NK-92 (cell line): ENCODE data around the gene CHIA.

Source experiments
- DNase-seq: peaks from one replicate; lab custom pipeline; 2025; ENCODE audit not compliant: unreplicated experiment; lab: John Stamatoyannopoulos, UW

CHIA gene

DNA sequence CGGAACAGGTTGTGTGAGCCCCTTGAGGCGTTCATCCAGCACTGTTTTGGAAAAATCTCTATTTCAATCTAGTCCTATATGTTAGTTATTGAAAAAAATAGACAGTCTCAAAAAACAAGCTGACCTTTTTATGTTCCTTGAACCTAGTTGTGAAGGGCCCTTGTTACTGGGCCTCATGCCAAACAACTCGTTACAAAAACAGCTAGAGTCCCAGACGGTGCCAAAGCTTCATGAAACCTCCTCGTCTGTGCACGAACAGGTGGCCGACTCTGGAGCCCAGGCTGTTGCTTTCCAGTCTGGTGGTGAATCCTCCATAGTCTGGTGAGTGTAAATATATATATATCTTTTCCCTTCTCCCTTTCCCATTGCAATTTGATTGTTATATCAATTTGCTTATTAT, at the start of gene CHIA:
TSS of gene CHIA (plus strand) at position 222 of the 400 bp plus-strand sequence. CDS start 19,617 bp downstream, outside the sequence.
- no peak for DNase-seq

- DNase-seq, result no peak
Observed at GRCh38 chr1:111241797-111242196, 48.9 kb upstream of the CHIA start.

DNA sequence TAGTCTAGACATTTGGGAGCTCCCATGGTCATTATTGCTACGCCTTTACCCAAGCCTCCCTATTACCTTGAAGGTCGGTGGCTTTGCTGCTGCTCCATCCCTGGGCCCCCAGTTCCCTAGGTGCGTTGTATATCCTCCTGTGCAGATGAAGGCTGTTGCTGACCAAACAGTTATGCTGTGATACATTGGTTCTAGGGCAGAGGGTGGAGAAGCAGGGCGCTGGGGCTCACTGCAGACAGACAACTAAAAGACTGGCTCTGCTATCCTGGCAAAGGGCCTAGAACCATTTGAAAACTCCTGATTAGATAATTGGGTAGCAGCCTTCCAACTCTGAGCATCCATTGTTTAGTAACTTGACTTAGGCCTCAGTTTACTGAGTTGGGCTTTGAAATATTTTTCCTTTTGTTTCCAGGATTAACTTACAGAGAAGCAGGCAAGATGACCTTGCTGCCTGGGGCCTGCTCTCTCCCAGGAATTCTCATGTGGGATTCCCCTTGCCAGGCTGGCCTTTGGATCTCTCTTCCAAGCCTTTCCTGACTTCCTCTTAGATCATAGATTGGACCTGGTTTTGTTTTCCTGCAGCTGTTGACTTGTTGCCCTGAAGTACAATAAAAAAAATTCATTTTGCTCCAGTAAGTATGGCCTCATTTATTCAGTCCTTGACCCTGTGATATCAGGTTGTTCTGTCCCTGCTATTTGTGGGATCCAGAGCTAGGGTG, 47.7 kb upstream of the CHIA start:
- no peak for DNase-seq

GRCh38 chr1:111247125-111247838, 43.4 kb upstream of the CHIA start:
- no peak for DNase-seq

DNA sequence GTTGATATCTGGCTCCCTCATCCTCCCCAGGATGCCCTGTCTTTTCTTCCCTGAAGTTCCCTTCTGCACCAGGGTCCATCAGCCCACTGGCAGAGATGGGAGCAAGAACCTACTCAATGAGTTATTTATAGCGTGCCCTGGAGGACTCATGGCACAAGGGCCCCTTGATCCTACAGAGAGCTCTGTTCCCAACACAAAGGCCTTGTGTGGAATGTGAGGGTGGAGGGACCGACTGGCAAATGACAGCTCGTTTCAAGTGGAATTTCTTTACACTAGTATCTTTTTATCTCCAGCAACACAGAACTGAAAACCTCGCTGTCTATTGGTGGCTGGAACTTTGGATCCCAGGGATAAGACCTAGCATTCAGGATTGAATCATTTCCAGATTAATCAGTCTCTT, 40.7 kb upstream of the CHIA start:
- DNase-seq, result no peak

DNA sequence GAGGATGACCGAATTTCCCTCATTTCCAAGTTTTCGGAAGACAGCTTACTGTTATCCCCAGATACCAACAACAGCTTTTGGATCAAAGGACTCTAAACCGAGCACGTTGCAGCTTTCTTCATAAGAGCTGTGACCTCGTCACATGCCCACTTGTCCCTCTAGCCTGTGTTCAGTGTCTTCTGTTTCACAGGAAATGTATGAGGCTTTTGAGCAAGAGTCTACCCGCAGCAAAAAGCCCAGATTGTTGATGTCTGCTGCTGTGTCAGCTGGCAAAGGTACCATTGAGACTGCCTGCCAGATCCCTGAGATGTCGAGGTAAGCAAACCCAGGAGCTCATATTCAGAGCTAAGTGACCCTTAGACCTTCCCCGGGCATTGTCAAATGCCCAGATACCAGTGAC, 39.1 kb upstream of the CHIA start:
- DNase-seq, result no peak

GRCh38 chr1:111252786-111253185, 37.9 kb upstream of the CHIA start:
- no peak for DNase-seq

DNA sequence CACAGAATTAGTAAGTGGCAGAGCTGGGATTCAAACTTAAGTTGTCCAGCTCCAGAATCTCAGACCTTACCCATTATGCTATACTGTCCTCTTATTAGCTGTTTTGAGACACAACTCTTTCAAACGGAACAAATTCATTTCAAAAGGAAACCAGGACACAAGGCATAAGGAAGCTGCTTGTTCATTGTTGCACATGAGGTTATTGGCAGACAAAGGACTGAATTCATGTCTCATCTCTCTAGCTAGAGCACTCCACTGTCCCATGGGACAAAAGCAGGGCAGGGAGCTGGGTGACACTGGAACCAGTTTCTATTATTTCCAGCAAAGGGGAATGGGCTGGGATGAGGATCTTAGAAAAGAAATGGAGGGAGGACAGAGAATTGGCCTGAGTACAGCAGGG, 36.8 kb upstream of the CHIA start:
- no peak for DNase-seq

- no peak for DNase-seq
Observed at GRCh38 chr1:111256988-111257658, 33.5 kb upstream of the CHIA start.

- no peak for DNase-seq
Observed at GRCh38 chr1:111267801-111268508, 22.7 kb upstream of the CHIA start.

GRCh38 chr1:111269825-111270406, 20.7 kb upstream of the CHIA start:
- DNase-seq, result no peak

GRCh38 chr1:111270771-111271463, 19.7 kb upstream of the CHIA start:
- DNase-seq, result no peak

DNA sequence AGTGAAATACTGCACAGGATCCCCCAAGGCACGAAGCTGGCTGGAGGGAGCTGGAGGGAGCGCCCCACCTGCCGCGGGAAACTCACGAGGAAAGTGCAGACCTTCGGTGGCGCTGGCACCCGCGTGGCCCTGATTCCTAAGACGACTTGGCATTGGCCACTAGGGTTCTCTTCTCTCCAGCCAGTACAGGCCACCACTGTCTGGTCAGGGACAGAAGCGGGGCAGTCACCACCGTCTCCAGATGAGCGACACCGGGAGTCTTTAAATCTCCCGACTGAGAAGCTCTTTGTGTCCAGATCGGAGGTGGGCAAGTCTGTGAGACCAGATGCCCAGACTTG, 19.2 kb upstream of the CHIA start:
- no peak for DNase-seq

DNA sequence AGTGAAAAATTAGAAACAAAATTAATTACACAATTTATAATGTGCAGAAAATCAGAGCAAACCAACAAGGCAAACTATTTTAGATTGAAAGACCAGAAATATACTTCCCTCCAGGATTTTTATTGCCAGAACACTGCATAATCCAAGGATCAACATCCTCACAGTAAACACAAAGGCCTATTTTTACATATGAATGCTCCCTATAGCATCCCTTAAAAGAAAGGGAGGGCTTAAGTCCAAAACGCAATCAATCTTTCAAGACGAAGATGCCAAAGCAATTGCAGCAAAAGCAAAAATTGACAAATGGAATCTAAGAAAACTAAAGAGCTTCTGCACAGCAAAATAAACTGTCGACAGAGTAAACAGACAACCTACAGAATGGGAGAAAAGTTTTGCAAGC, 18.6 kb upstream of the CHIA start:
- DNase-seq, result no peak

GRCh38 chr1:111274653-111275052, 16.0 kb upstream of the CHIA start:
- no peak for DNase-seq

DNA sequence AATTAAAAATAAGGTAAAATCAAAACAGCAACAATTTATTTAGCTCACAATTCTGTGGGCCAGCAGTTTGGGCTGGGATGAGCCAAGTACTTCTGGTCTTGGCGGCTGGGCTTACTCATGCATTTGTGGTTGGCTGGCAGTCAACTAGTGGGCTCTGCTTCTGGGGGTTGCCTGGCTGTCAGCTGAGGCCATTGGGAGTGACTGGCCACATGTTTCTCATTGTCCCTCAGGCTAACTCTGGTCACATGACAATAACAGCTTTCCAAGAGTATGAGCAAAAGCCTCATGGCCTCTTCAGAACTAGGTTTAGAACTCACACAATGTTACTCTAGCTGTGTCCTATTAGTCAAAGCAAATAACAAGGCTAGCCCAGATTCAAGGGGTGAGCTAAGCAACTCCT, 15.6 kb upstream of the CHIA start:
- DNase-seq, result no peak

DNA sequence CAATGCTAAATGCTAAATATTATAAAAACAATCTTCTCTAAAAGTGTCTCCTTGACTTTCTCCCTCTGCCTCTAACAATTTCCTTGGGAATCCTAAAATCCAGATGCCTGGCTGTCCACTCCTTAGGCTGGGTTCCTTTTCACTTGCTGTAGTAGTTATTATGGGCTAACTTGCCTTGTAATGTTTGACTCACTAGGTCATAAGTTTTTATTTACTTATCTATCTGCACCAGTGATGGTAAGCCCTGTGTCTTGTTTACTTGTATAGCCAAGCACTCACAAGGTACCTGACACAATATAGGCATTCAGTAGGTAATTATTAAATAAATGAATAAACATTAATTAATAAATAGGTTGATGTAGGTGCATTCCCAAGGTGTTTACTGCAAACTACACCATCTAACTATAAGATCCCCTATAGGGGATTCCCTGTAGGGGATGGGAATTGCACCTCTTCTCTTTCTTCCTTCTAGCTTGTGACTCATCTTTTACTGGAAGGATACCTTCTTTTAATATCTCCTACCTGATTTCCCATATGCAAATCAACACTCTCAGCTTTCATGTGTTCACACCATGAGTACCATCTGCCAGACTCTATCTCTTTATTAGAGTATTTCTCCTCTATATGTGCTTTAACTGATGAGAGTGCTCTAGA, 14.7 kb upstream of the CHIA start:
- DNase-seq, result no peak

DNA sequence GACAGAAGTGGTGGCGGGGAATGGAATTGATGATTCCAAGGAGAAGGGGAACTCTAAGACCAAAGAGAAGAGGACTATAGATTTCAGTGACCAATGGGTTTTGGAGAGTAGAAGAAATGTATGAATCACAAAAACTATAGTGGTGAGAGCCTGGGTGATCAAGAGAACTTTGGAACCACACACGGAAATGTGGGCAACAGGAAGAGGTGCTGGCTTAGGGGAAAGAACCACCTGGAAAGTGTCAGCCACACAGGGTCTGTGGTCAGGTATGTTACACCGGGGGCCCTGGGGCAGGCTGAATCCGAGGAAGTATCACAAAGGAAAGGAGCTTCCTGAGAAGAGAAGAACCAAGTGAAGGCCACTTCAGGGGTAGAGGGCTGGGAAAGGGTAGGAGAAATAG, 11.5 kb upstream of the CHIA start:
- DNase-seq, result no peak

DNA sequence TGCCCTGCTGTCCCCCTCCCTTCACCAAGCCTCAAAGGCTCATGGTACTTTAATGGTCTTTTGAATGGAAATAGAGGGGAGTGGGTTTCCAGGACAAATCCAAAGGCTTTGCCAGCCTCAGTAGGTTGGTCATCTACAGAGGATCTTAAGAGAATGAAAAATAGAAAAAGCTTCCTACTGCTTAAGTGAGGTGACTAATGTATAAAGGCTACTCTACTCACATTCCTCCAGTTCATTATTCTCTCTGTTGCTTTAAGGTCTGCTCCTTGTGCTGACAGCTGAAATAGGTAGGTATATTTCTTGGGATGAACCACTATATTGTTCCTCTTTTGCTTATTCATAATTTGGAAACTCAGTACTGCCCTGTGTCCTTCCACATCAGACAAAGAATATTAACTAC, 10.4 kb upstream of the CHIA start:
- no peak for DNase-seq

- DNase-seq, result no peak
Observed at GRCh38 chr1:111281411-111281810, 9.2 kb upstream of the CHIA start.
